ENCODE results near the gene DYNC2I2.

Gene DYNC2I2

GRCh38 chr9:128593039-128593438, 63.6 kb downstream of the DYNC2I2 start:
- TF ChIP-seq EGR1 (IDR thresholded peaks at IDR 0.05) (no peak), EP300 (IDR thresholded peaks at IDR 0.05; ENCODE audit: borderline replicate concordance) (no peak), TAF1 (IDR thresholded peaks at IDR 0.05; ENCODE audit: low read depth) (no peak), CREB1 (IDR thresholded peaks at IDR 0.05; ENCODE audit: low read depth) (no peak), FOXM1 (IDR thresholded peaks at IDR 0.05; ENCODE audit: borderline replicate concordance, low read depth) (no peak)

GRCh38 chr9:128588581-128589233, 67.9 kb downstream of the DYNC2I2 start:
- TF ChIP-seq YY1 (IDR thresholded peaks at IDR 0.05; ENCODE audit: low read depth) = no peak
- TF ChIP-seq EGR1 (IDR thresholded peaks at IDR 0.05) = no peak
- no peak for TF ChIP-seq ZBTB7A (IDR thresholded peaks at IDR 0.05; ENCODE audit: low read depth)
- no peak for TF ChIP-seq MAX (IDR thresholded peaks at IDR 0.05)
- TF ChIP-seq USF1 (IDR thresholded peaks at IDR 0.05) = no peak
- TF ChIP-seq TEAD4 (IDR thresholded peaks at IDR 0.05) = no peak
- TF ChIP-seq RAD21 (IDR thresholded peaks at IDR 0.05; ENCODE audit: low read depth) = no peak
- TF ChIP-seq CREB1 (IDR thresholded peaks at IDR 0.05; ENCODE audit: low read depth) = no peak
- no peak for TF ChIP-seq FOXM1 (IDR thresholded peaks at IDR 0.05; ENCODE audit: borderline replicate concordance, low read depth)

- TF ChIP-seq FOXM1 (IDR thresholded peaks at IDR 0.05; ENCODE audit: borderline replicate concordance, low read depth) (no peak), ZBTB7A (IDR thresholded peaks at IDR 0.05; ENCODE audit: low read depth) (no peak), MAX (IDR thresholded peaks at IDR 0.05) (no peak), CEBPB (IDR thresholded peaks at IDR 0.05) (no peak), YY1 (IDR thresholded peaks at IDR 0.05; ENCODE audit: low read depth) (no peak), TCF12 (IDR thresholded peaks at IDR 0.05; ENCODE audit: low read depth) (no peak), NFIC (IDR thresholded peaks at IDR 0.05) (no peak), TAF1 (IDR thresholded peaks at IDR 0.05; ENCODE audit: low read depth) (no peak), EP300 (IDR thresholded peaks at IDR 0.05; ENCODE audit: borderline replicate concordance) (no peak), RAD21 (IDR thresholded peaks at IDR 0.05; ENCODE audit: low read depth) (no peak), REST (IDR thresholded peaks at IDR 0.05; ENCODE audit: low read depth) (no peak), EGR1 (IDR thresholded peaks at IDR 0.05) (no peak), USF1 (IDR thresholded peaks at IDR 0.05) (no peak), CREB1 (IDR thresholded peaks at IDR 0.05; ENCODE audit: low read depth) (no peak), TEAD4 (IDR thresholded peaks at IDR 0.05) (no peak)
Measured at GRCh38 chr9:128587453-128587852, 69.2 kb downstream of the DYNC2I2 start.
